Activated CD4-positive, alpha-beta T cell treated with anti-CD3 and anti-CD28 coated beads for 24 hours (primary cell): ENCODE data around the gene IL17REL.

ENCODE experiments used
- DNase-seq, 2 donors: peaks; one replicate each; pipeline ENCODE4 v3.0.0-alpha.2; 2020; ENCODE audit warnings: low read depth in 2 of 2

Gene IL17REL

GRCh38 chr22:49956914-49957825 lies 55.4 kb downstream of the IL17REL start:
- no peak for DNase-seq

DNA sequence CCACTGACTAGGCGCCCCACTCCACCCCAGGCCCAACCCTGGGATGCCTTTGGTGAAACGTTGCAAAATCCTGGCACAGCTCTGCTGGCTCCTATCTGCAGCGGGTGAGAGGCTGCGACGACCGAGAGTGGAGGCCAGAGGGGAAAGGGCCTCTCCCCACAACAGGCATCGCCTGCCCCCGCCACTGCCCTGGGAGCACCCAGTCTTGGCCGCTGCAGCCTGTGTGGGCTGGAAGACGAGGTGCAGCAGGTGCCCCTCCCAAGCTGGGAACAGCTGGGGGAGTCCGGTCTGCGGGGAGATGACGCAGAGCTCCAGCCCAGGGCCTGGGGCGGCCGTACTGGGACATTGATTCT lies 56.2 kb downstream of the IL17REL start:
- no peak for DNase-seq

DNA sequence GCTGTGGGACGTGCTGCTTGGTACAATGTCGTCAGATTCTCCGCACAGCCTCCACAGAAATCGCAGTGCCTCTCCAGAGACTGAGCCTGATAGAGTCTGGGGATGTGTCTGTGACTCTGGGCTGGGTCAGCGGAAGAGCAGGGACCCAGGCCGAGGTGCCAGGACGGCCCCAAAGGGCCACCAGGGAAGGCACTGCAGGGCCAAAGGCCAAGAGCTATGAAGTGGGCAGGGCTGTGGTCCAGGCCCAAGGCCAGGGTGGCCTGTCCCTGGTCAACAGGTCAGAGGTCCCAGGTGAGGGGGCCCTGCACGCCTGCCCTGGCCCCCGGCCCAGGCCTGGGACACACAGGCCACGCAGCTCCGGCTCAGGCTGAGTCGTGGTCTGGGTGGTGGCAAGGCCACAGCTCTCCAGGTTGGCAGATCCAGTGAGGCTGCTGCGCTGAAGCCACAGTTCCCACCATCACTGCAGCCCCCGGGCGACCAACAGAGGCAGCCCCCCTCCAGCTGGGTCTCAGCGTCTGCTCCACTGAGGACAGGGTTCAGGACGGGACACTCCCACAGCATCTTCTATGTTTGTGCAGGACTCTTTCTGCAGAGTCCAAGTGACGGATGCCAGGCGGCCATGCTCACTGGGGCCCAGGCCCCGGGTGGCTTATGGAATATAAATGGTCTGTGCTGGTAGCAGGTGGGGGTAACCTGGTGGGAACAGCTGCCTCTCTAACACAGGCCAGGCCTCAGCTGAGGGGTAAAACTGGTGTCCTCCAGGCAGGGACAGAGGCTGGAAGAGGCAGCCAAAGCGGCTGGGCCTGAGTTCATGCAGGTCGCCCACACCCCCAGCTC lies 56.8 kb downstream of the IL17REL start:
- DNase-seq, result no peak

DNA sequence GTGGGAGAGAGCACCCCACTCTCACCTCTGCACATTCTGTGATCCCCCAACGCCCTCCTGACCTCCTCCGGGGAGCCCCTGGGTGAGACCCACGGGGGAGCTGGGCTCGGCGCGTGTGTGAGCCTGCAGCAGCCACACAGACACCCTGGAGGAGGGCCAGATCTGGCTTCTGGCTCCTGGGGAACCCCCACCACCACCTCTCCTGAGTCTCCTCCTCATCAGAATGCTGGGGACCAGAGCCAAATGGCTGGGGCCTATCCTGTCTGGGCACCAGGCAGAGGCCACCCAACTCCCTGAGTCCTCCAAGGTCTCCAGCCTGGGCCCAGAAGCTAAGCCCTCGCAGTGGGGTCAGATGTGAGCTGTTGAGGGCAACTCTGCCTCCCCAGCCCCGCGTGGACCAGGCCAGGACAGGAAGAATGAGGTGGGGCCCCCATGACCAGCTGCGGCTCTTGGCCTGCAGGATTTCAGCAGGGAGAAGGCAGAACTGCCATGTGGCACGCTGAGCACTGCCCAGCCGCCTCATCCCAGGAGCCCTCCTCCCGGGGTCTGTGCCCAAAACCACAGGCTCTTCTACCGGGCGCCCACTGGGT lies 57.5 kb downstream of the IL17REL start:
- DNase-seq, result no peak

DNA sequence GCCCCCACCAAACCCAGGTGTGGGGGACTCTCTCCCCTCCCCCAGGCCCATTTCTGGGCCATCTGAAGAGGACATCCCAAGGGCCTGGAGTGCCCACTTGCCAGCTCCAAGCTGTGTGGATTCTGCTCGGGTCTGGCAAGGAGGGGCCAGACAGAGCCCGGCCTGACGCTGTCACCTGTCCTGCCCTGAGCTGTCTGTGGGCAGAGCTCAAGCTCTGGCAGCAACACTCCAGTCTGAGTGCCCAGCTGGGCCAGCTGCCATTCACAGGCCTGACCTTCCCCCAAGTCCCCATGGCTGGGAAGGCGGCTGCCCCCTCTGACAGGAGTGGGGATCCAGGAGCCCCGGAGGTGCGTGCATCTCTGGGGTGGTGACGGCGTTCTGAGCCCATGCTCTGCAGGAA lies 58.2 kb downstream of the IL17REL start:
- DNase-seq, result no peak

DNA sequence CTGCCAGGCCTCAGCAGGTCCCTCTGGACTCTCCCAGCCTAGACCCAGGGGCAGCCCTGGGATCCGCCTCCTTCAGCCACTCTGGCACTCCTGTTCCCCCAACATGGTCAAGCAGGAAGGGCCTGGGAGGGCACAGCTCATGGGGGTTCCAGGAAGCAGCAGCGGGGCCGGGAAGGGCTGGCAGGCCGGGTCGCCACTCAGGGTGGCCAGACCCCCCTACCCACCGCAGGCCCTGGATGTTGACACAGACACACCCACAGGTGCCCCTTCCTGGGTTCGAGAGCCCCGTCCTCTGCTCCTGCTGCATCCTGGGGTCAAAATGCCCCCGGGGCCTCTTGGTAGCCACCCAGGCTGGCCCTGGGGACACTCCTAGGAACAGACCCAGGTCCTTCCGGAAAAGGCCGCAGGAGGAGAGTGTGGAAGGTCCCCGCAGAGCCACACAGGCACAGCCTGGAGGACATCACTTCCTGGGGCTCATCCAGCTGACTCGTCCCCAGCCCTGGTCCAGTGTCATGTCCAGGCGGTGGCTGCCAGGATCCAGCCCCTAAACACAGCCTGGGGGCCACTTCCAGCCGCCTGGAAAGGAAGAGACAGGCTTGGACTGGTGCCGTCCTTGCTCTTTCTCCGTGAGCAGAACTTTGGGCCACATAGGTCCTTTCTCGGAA lies 58.8 kb downstream of the IL17REL start:
- no peak for DNase-seq

GRCh38 chr22:49953027-49953679 lies 59.4 kb downstream of the IL17REL start:
- no peak for DNase-seq

- DNase-seq, result no peak
These were observed 60.3 kb downstream of the IL17REL start for GRCh38 chr22:49951986-49952896.

DNA sequence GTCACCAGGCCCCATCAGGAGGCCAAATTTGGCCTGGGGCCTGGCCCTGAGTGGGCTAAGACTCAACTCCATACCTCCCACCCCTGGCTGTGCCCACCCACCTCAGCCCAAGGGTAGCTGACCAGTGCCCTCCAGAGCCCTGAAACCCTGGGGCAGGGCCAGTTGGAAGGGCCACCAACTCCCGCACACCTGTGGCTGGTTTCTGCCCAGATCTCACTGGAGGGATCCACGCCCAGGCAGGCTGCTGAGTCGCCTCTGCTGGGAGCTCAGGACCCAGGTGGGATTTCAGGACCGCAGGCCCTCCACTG lies 60.9 kb downstream of the IL17REL start:
- no peak for DNase-seq

- DNase-seq, result no peak
These were observed 61.4 kb downstream of the IL17REL start for GRCh38 chr22:49951000-49951677.

DNA sequence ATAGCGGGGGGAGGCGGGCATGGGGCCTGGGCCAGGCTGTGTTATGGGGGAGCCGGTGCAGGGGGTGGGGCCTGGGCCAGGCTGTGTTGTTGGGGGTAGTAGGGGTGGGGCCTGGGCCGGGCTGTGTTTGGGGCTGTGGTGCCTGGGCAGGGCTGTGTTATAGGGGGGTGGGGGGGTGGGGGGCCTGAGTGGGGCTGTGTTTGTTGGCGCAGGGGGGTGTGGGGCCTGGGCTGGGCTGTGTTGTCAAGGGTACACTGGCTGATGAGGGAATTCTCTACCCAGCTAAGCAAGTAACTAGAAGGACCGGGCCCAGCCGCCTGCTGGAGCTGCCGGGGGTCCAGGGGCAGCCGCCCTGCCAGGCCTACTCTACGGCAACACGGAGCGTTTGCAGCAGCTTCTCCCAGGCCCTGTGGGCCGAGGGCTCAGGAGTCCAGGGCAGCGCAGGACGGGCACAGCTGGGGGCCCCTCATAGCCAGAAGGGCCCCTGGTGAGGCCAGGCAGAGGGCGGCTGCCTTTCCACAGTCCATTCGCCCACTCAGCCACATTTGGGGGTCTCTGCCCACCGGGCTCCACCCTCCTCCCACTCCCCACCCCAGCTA lies 62.1 kb downstream of the IL17REL start:
- no peak for DNase-seq

GRCh38 chr22:49949914-49950292 lies 62.7 kb downstream of the IL17REL start:
- no peak for DNase-seq

- no peak for DNase-seq
These were observed 63.3 kb downstream of the IL17REL start for GRCh38 chr22:49948958-49949913.

- no peak for DNase-seq
These were observed 64.2 kb downstream of the IL17REL start for GRCh38 chr22:49948116-49948957.

GRCh38 chr22:49947296-49947622 lies 65.3 kb downstream of the IL17REL start:
- no peak for DNase-seq

DNA sequence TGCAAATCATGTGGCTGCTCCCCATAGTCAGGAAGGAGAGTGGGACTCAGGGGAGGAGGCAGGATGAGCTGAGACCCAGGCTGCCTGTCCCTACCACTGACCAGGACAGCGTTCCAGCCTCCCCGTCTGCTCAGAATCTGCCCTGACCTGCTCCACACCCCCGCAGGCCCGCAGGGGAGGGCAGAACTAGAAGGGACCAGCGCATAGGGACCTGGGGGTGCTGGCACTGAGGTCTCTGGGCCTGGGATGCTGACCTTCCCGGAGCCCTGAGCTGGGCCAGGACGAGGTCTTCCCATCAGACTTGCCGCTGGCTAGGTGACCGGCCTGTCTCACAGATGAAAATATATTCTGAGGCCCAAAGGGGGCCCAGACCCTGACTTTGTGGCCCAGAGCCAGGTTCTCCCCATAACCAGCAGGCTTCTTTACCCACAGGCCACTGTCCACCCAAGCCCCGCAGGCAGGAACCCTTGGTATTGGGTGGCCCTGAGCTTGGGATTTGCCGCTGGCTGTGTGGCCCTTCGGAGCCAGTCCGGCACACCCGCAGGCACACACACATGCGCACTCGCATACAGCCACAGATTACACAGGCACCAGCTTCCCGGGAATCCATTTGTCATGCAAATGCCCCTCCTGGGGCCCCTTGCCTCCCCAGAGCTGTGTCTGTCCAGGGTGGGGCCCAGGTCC lies 65.8 kb downstream of the IL17REL start:
- no peak for DNase-seq
